Sigmoid colon (tissue), 7 donors: ENCODE measurements around the gene GJA3. TPM values are rescaled to one million over a fixed set of nuclear protein-coding genes. Genes with fewer than 3 reads are reported as not detected.

Experiments used
- DNase-seq: peaks from one replicate; pipeline ENCODE4 v3.0.0-alpha.2; 2019
- H3K27ac ChIP-seq, 4 donors: fragments of 200-600 bp; sonication (generic); one replicate each; pipeline ENCODE4 v1.5.1; 2016 to 2019; ENCODE audit warnings: mild to moderate bottlenecking in 1 of 4
- H3K27me3 ChIP-seq, 3 donors: fragments of 200-600 bp; sonication (generic); one replicate each; pipeline ENCODE4 v1.5.1; 2019; ENCODE audit warnings: mild to moderate bottlenecking in 1 of 3
- H3K36me3 ChIP-seq, 4 donors: fragments of 200-600 bp; sonication (generic); one replicate each; pipeline ENCODE4 v1.5.1; 2016 to 2019
- H3K4me1 ChIP-seq, 4 donors: fragments of 200-600 bp; sonication (generic); one replicate each; pipeline ENCODE4 v1.5.1; 2017 to 2019
- H3K4me3 ChIP-seq, 4 donors: fragments of 200-600 bp; sonication (generic); one replicate each; pipeline ENCODE4 v1.5.1; 2017 to 2019; ENCODE audit warnings: mild to moderate bottlenecking in 2 of 4, moderate library complexity in 1 of 4
- H3K9me3 ChIP-seq, 4 donors: fragments of 200-600 bp in 3 of 4; sonication (generic) in 3 of 4; one replicate each; pipeline versions ENCODE4 v1.5.1 to v1.6.1; 2013 to 2019
- EP300 ChIP-seq, 4 donors: sonication (generic); formaldehyde crosslinking; IDR thresholded peaks; one replicate each; pipeline ENCODE4 v1.6.1; 2017; ENCODE audit warnings: antibody characterized with exemption in 4 of 4
- POLR2A ChIP-seq, 2 donors: fragments of 450-650 bp; IDR thresholded peaks; one replicate each; pipeline ENCODE4 v1.6.1; 2016; ENCODE audit warnings: antibody characterized with exemption in 2 of 2, mild to moderate bottlenecking in 2 of 2, moderate library complexity in 2 of 2
- POLR2AphosphoS5 ChIP-seq, 4 donors: sonication (generic); formaldehyde crosslinking; IDR thresholded peaks; one replicate each; pipeline ENCODE4 v1.6.1; 2017; ENCODE audit warnings: antibody characterized with exemption in 4 of 4
- WGBS, 2 donors: extraction: QIAGEN DNeasy Blood & Tissue Kit; methylation state at CpG; one replicate each; pipeline ENCODE4 v1.1.7; 2013; 5-methylcytosine and 5-hydroxymethylcytosine counted together
- intact Hi-C: fragments of 100-400 bp; cut with DNase I; formaldehyde crosslinking; loops from one replicate; pipeline ENCODE4 v1.15.1; 2023
- polyA plus RNA-seq, 3 donors: library from polyadenylated mRNA; stranded (reverse); fragments of 200-250 nt; gene quantifications; one replicate each; pipeline ENCODE4 v1.2.3, GENCODE V29; 2013
- total RNA-seq, 4 donors: library from RNA; depleted of rRNA; stranded (reverse); fragments of >200 nt; gene quantifications; one replicate each; pipeline ENCODE4 v1.1.0, GENCODE V29; 2016
- TF ChIP-seq, protein P1 (sequence below), 4 experiments: fragments of 450-650 bp in 3 of 4; fragments of 200-600 bp in 1 of 4; IDR thresholded peaks; one replicate each; pipeline ENCODE4 v1.5.1; 2016 to 2019; ENCODE audit warnings: antibody characterized with exemption in 4 of 4, mild to moderate bottlenecking in 3 of 4, moderate library complexity in 2 of 4
- donor health status: healthy with polysubstance abuse.
- donor health status: Bipolar disorder and iron deficiency.
- donor health status: healthy.

GJA3 gene
- total and polyA plus RNA-seq, 7 donors: 0.10 TPM; not detected in 6

DNA sequence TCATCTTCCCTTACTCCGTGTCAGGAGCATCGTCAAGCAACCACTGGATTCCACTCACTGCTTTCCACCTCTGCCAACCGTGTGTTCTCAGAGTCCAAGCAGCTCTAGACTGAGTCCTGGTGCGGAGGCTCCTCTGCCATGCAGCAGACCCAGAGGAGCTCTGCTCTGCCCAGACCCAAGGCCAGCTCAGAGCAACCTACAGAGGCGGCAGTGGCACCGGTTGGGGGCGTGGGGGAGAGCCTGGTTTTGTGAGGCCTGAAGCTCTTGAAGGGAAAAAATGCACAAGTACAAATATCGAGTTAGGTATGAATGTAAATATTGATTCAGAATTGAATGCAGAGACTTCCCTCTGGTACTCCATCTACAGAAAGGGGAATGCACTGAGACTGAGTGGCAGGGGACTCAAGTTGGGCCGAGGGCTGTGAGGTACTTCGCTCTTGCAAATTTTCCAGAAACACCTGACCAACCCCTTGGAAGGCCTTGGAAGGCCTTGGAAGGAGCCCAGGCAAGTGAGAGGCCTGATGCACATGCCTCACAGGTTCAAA is 46.7 kb downstream of the GJA3 start:
- Histone ChIP-seq H3K4me1 (peaks cover 0 to 7% (median 6%) of the 10 kb centered on the region in 4 donors), H3K9me3 (no peaks in the 10 kb centered on the region), H3K27ac (no peak overlapping the region), H3K27me3 (no peaks in the 10 kb centered on the region), H3K4me3 (no peak overlapping the region), H3K36me3 (no peaks in the 10 kb centered on the region)
- no peak for DNase-seq
- TF ChIP-seq POLR2AphosphoS5 (IDR thresholded peaks at IDR 0.05) (no peak), EP300 (IDR thresholded peaks at IDR 0.05) (no peak), POLR2A (IDR thresholded peaks at IDR 0.05) (no peak)
- TF ChIP-seq, protein P1, sequence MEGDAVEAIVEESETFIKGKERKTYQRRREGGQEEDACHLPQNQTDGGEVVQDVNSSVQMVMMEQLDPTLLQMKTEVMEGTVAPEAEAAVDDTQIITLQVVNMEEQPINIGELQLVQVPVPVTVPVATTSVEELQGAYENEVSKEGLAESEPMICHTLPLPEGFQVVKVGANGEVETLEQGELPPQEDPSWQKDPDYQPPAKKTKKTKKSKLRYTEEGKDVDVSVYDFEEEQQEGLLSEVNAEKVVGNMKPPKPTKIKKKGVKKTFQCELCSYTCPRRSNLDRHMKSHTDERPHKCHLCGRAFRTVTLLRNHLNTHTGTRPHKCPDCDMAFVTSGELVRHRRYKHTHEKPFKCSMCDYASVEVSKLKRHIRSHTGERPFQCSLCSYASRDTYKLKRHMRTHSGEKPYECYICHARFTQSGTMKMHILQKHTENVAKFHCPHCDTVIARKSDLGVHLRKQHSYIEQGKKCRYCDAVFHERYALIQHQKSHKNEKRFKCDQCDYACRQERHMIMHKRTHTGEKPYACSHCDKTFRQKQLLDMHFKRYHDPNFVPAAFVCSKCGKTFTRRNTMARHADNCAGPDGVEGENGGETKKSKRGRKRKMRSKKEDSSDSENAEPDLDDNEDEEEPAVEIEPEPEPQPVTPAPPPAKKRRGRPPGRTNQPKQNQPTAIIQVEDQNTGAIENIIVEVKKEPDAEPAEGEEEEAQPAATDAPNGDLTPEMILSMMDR (IDR thresholded peaks at IDR 0.05): no peak
- intact Hi-C loops: no loop called here
- 82 to 89% methylated on average over 10 of the region's 10 CpGs for WGBS, 2 donors

DNA sequence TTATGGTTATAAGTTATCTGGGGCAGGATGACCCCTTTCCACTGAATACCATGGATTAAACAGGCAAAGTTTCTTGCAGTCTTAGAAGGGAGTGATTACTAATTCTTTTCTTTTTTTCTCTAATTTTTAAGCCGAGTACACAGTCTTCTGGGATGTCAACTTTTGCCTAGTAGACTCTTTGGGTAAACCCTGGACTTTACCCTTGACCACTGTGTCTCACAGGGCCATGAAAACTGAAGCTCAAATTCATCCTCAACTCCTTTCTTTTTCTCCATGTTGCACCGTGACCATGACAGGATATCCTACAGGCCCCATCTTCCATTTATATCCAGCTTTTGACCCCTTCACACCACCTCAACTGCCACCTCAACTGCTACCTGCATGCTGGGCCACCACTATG is 51.8 kb downstream of the GJA3 start:
- DNase-seq: no peak
- Histone ChIP-seq H3K27me3 (peaks cover 0 to 13% (median 0%) of the 10 kb centered on the region in 3 donors), H3K27ac (no peak overlapping the region), H3K4me3 (no peak overlapping the region), H3K36me3 (no peaks in the 10 kb centered on the region), H3K4me1 (no peaks in the 10 kb centered on the region), H3K9me3 (no peaks in the 10 kb centered on the region)
- intact Hi-C loops: no loop called here
- TF ChIP-seq, protein P1 (IDR thresholded peaks at IDR 0.05): no peak
- TF ChIP-seq POLR2A (IDR thresholded peaks at IDR 0.05): no peak
- TF ChIP-seq POLR2AphosphoS5 (IDR thresholded peaks at IDR 0.05): no peak
- no peak for TF ChIP-seq EP300 (IDR thresholded peaks at IDR 0.05)
- WGBS, 2 donors: 69 to 94% methylated on average over 2 of the region's 2 CpGs

DNA sequence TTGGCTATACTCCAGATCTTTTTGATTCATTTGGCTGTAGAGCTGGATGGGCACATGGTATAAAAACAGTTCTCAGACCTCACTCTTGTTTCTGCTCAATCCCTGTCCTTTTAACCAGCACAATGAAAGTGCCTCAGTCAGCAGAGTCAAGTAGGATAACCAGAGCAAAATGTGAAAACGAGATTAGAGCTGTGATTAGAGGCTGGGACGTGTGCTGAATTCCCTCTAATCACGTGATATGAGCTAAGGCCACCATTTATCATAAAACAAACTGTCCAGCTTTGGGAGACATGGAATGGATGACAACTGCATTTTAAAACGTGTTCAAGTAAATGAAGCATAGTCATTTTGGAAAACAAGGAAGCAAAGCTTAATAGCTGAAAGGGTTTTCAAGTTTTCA is 54.1 kb downstream of the GJA3 start:
- no peak for DNase-seq
- peaks cover 0 to 36% (median 0%) of the 10 kb centered on the region in 3 donors for H3K27me3 ChIP-seq
- no peaks in the 10 kb centered on the region for H3K4me1 ChIP-seq
- H3K36me3 ChIP-seq: no peaks in the 10 kb centered on the region
- no peaks in the 10 kb centered on the region for H3K9me3 ChIP-seq
- TF ChIP-seq, protein P1 (IDR thresholded peaks at IDR 0.05): no peak
- TF ChIP-seq POLR2A (IDR thresholded peaks at IDR 0.05) (no peak), EP300 (IDR thresholded peaks at IDR 0.05) (no peak), POLR2AphosphoS5 (IDR thresholded peaks at IDR 0.05) (no peak)
- no peak overlapping the region for H3K4me3 ChIP-seq
- 45 to 49% methylated on average over 4 of the region's 4 CpGs for whole genome bisulfite sequencing, 2 donors
- intact Hi-C loops: no loop called here
- no peak overlapping the region for H3K27ac ChIP-seq

DNA sequence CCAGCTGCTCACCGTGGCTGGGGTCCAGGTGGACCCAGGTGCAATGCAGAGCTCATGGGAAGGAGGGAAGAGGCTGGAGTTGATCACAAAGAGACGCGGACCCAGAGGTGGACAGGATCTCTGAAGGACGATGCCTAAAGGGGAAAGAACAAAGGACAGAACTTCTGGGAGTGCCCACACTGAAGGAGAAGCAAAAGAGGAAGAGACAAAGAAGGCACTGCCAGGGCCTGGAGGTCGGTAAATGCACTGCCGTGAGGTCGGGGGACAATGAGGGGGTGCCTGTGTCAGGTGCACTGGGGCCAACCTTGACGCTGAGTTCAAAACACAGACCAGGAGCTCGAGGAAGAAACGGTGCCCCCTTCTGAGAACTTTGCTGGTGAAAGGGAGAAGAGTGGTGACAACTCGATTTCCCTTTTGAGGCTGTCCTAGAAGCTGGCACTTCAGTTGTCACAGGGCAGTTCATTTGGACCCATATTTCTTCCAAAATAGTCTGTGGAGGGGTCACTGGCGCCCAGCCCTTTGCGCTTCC is 55.6 kb downstream of the GJA3 start:
- Histone ChIP-seq H3K4me3 (no peak overlapping the region), H3K9me3 (no peaks in the 10 kb centered on the region), H3K36me3 (no peaks in the 10 kb centered on the region), H3K27ac (no peak overlapping the region), H3K27me3 (peaks cover 0 to 48% (median 7%) of the 10 kb centered on the region in 3 donors), H3K4me1 (no peaks in the 10 kb centered on the region)
- 80 to 88% methylated on average over 13 of the region's 13 CpGs for WGBS, 2 donors
- no peak for DNase-seq
- no peak for TF ChIP-seq POLR2A (IDR thresholded peaks at IDR 0.05)
- no peak for TF ChIP-seq POLR2AphosphoS5 (IDR thresholded peaks at IDR 0.05)
- TF ChIP-seq, protein P1 (IDR thresholded peaks at IDR 0.05): no peak
- no peak for TF ChIP-seq EP300 (IDR thresholded peaks at IDR 0.05)
- intact Hi-C loops: no loop called here
